AG09309 (cell line): ENCODE measurements around the gene ZRANB1.

Source experiments
- DNase-seq: peaks from one replicate; pipeline ENCODE4 v3.0.0-alpha.2; 2010; ENCODE audit warnings: low read depth
- H3K4me3 ChIP-seq: 2 replicates; pipeline ENCODE4 v1.5.1; 2011; ENCODE audit warnings: mild to moderate bottlenecking, low read depth, low read length, moderate library complexity; ENCODE audit not compliant: control insufficient read depth
- CTCF ChIP-seq: IDR thresholded peaks from 2 replicates; pipeline ENCODE4 v1.5.1; 2011; ENCODE audit warnings: mild to moderate bottlenecking, low read depth, low read length, inconsistent platforms; ENCODE audit not compliant: insufficient read depth, control insufficient read depth; ENCODE audit errors: missing control alignments

Gene ZRANB1

GRCh38 chr10:124949543-124949942 lies 7.6 kb downstream of the ZRANB1 start:
- no peak for TF ChIP-seq CTCF
- H3K4me3 ChIP-seq: no peak overlapping the region
- DNase-seq: peak; percentile 10

GRCh38 chr10:124952123-124952522 lies 10.2 kb downstream of the ZRANB1 start:
- no peak for DNase-seq
- TF ChIP-seq CTCF: no peak
- no peak overlapping the region for H3K4me3 ChIP-seq

- H3K4me3 ChIP-seq: no peak overlapping the region
- no peak for DNase-seq
- no peak for TF ChIP-seq CTCF
Observed at GRCh38 chr10:124953421-124953820, 11.5 kb downstream of the ZRANB1 start.

- TF ChIP-seq CTCF: no peak
- no peak for DNase-seq
- no peak overlapping the region for H3K4me3 ChIP-seq
Observed at GRCh38 chr10:124955243-124955642, 13.3 kb downstream of the ZRANB1 start.

GRCh38 chr10:124955868-124956267 lies 13.9 kb downstream of the ZRANB1 start:
- no peak for TF ChIP-seq CTCF
- H3K4me3 ChIP-seq: no peak overlapping the region
- no peak for DNase-seq

GRCh38 chr10:124956764-124957163 lies 14.8 kb downstream of the ZRANB1 start:
- H3K4me3 ChIP-seq: no peak overlapping the region
- DNase-seq: no peak
- TF ChIP-seq CTCF: no peak

GRCh38 chr10:124957404-124957947 lies 15.6 kb downstream of the ZRANB1 start:
- no peak for TF ChIP-seq CTCF

More at GRCh38 chr10:124957404-124957947, 15.6 kb downstream of the ZRANB1 start:
- no peak for DNase-seq
- no peak overlapping the region for H3K4me3 ChIP-seq
